K562 (cell line): ENCODE data around the gene PHYHD1. TPM values are rescaled to one million over a fixed set of nuclear protein-coding genes. Genes with fewer than 3 reads are reported as not detected.

Experiments
- ATAC-seq: fragments of 200-7000 bp; cut with Tn5 transposase; 3 replicates; pipeline ENCODE4 v1.9.1; 2020; ENCODE audit warnings: moderate library complexity
- BruUV-seq: library from RNA; stranded (reverse); fragments of 400-500 nt; replicated peaks from 2 replicates; lab custom pipeline; 2021; lab: Mats Ljungman, UMichigan
- CTCF ChIA-PET: fragments of 300-600 bp; formaldehyde crosslinking; extraction: SDS; loops from one replicate; lab custom pipeline; 2021; ENCODE audit warnings: low intra/inter-chr PET ratio; lab: Yijun Ruan, JAX
- POLR2A ChIA-PET: fragments of 300-600, 350-650 bp; sonication (Branson Sonifier 250); formaldehyde crosslinking; extraction: SDS; loops from one replicate; lab custom pipeline; 2021; ENCODE audit warnings: antibody characterized with exemption, inconsistent platforms; lab: Yijun Ruan, JAX
- DNase-seq, 4 experiments: peaks; one replicate each; pipeline versions ENCODE4 v3.0.0 to v3.0.0-alpha.2; 2011 to 2018; ENCODE audit warnings: low spot score in 3 of 4, mixed read lengths in 3 of 4; ENCODE audit errors: extremely low read depth in 1 of 4
- FAIRE-seq: peaks from 2 replicates; lab custom pipeline; 2011; peaks lifted over from hg19 to GRCh38; lab: Jason Lieb, UNC
- H2AFZ ChIP-seq: 2 replicates; pipeline ENCODE4 v1.6.0; 2011; ENCODE audit warnings: low read depth, low read length, control low read depth, inconsistent platforms
- H3K27ac ChIP-seq: fragments of 200-600 bp; 3 replicates; pipeline ENCODE4 v1.8.0; 2011; ENCODE audit warnings: low read depth, mild to moderate bottlenecking, control low read depth, inconsistent platforms, low read length, moderate library complexity, mixed read lengths; ENCODE audit errors: extremely low read depth
- H3K27me3 ChIP-seq, 2 experiments: fragments of 300-600 bp in 1 of 2; 2 replicates in 1 of 2; 3 replicates in 1 of 2; pipeline versions ENCODE4 v1.6.0 to v1.8.0; 2011; ENCODE audit warnings: inconsistent platforms in 2 of 2, low read length in 2 of 2, mild to moderate bottlenecking in 1 of 2, mixed read lengths in 1 of 2, moderate library complexity in 1 of 2; ENCODE audit not compliant: control insufficient read depth in 2 of 2, insufficient read depth in 2 of 2
- H3K36me3 ChIP-seq: fragments of 300-600 bp; 3 replicates; pipeline ENCODE4 v1.8.0; 2011; ENCODE audit warnings: mild to moderate bottlenecking, low read length, inconsistent platforms; ENCODE audit not compliant: control insufficient read depth, insufficient read depth
- H3K4me1 ChIP-seq, 2 experiments: fragments of 200-600 bp in 1 of 2; replicated peaks in 1 of 2; 2 replicates in 1 of 2; 3 replicates in 1 of 2; pipeline versions ENCODE4 v1.5.1 to v1.8.0; 2011; ENCODE audit warnings: inconsistent platforms in 2 of 2, low read length in 2 of 2, mild to moderate bottlenecking in 1 of 2, mixed read lengths in 1 of 2, moderate library complexity in 1 of 2; ENCODE audit not compliant: control insufficient read depth in 2 of 2, insufficient read depth in 2 of 2
- H3K4me2 ChIP-seq: 2 replicates; pipeline ENCODE4 v1.6.1; 2011; ENCODE audit warnings: low read length, control low read depth, inconsistent platforms, mixed read lengths; ENCODE audit not compliant: insufficient read depth
- H3K4me3 ChIP-seq: fragments of 200-600 bp; sonication (generic), shearing (Covaris generic); 2 replicates; pipeline ENCODE4 v1.5.1; 2016; ENCODE audit warnings: control low read depth, inconsistent platforms
- H3K79me2 ChIP-seq: fragments of 200-600 bp; 3 replicates; pipeline ENCODE4 v1.8.0; 2011; ENCODE audit warnings: low read length, inconsistent platforms; ENCODE audit not compliant: control insufficient read depth, insufficient read depth
- H3K9ac ChIP-seq, 2 experiments: 2 replicates each; pipeline versions ENCODE4 v1.6.0 to v1.6.1; 2011; ENCODE audit warnings: low read depth in 2 of 2, low read length in 2 of 2, control low read depth in 1 of 2, inconsistent platforms in 1 of 2, mild to moderate bottlenecking in 1 of 2, mixed read lengths in 1 of 2; ENCODE audit not compliant: insufficient read depth in 1 of 2
- H3K9me1 ChIP-seq: one replicate; pipeline ENCODE4 v1.6.0; 2011; ENCODE audit warnings: inconsistent platforms, mild to moderate bottlenecking, low read length, moderate library complexity; ENCODE audit not compliant: control insufficient read depth, insufficient read depth
- H3K9me3 ChIP-seq: replicated peaks from 2 replicates; pipeline ENCODE4 v1.5.1; 2011; ENCODE audit warnings: low read depth, low read length, inconsistent platforms; ENCODE audit not compliant: control insufficient read depth, insufficient read depth
- H4K20me1 ChIP-seq: replicated peaks from 2 replicates; pipeline ENCODE4 v1.6.1; 2011; ENCODE audit warnings: low read length, inconsistent platforms, mixed read lengths; ENCODE audit not compliant: control insufficient read depth, insufficient read depth
- AFF1 ChIP-seq, 2 experiments: fragments of 450-650 bp; IDR thresholded peaks; 2 replicates each; pipeline ENCODE4 v1.6.1; 2018; ENCODE audit warnings: mild to moderate bottlenecking in 2 of 2, low read depth in 1 of 2; ENCODE audit not compliant: partially characterized antibody in 2 of 2
- CBFA2T2 ChIP-seq: fragments of 450-650 bp; conservative IDR thresholded peaks from 2 replicates; pipeline ENCODE4 v1.6.1; 2017; ENCODE audit warnings: mild to moderate bottlenecking
- FIP1L1 ChIP-seq: fragments of 200-400 bp; formaldehyde crosslinking; IDR thresholded peaks from 2 replicates; pipeline ENCODE4 v1.6.1; 2018; ENCODE audit warnings: mild to moderate bottlenecking, low read depth, low read length; ENCODE audit not compliant: poor library complexity, severe bottlenecking
- GABPB1 ChIP-seq: sonication (generic); formaldehyde crosslinking; IDR thresholded peaks from 2 replicates; pipeline ENCODE4 v1.8.0; 2022; ENCODE audit warnings: mild to moderate bottlenecking, missing genetic modification reagents
- IRF2 ChIP-seq: sonication (generic); formaldehyde crosslinking; IDR thresholded peaks from 2 replicates; pipeline ENCODE4 v1.8.1; 2022; ENCODE audit warnings: mild to moderate bottlenecking, missing genetic modification reagents
- MXI1 ChIP-seq: IDR thresholded peaks from 2 replicates; pipeline ENCODE4 v1.6.1; 2011; ENCODE audit warnings: low read depth, mild to moderate bottlenecking, improper control_type of control experiment, low read length
- RBM25 ChIP-seq: fragments of 200-400 bp; formaldehyde crosslinking; IDR thresholded peaks from 2 replicates; pipeline ENCODE4 v1.6.1; 2018; ENCODE audit warnings: low read length, low read depth, moderate library complexity; ENCODE audit not compliant: severe bottlenecking
- SMC3 ChIP-seq: conservative IDR thresholded peaks from 2 replicates; pipeline ENCODE4 v1.6.1; 2011; ENCODE audit warnings: low read depth, low read length, improper control_type of control experiment; ENCODE audit not compliant: insufficient read depth
- STAT5A ChIP-seq: IDR thresholded peaks from 2 replicates; pipeline ENCODE4 v1.6.1; 2012; ENCODE audit warnings: low read length, inconsistent platforms, borderline replicate concordance
- ZKSCAN1 ChIP-seq: fragments of 150-350 bp; IDR thresholded peaks from 2 replicates; pipeline ENCODE4 v1.6.1; 2016; ENCODE audit warnings: low read depth, low read length
- ZMIZ1 ChIP-seq, 2 experiments: fragments of 150-350 bp in 1 of 2; IDR thresholded peaks; 2 replicates each; pipeline ENCODE4 v1.6.1; 2012 to 2016; ENCODE audit warnings: low read depth in 2 of 2, low read length in 2 of 2, mild to moderate bottlenecking in 1 of 2, moderate library complexity in 1 of 2
- ZNF41 ChIP-seq: fragments of 250-450 bp; sonication (Bioruptor Pico); conservative IDR thresholded peaks from 2 replicates; pipeline ENCODE4 v1.4.0; 2020; ENCODE audit warnings: mild to moderate bottlenecking
- ZNF778 ChIP-seq: fragments of 450-650 bp; formaldehyde crosslinking; IDR thresholded peaks from 2 replicates; pipeline ENCODE4 v1.4.0; 2020; ENCODE audit warnings: mild to moderate bottlenecking, moderate library complexity
- WGBS: fragments of 100-300 bp; shearing (Covaris generic); methylation state at CpG from one replicate; pipeline ENCODE4 v1.1.6; 2016; ENCODE audit warnings: low coverage, mixed read lengths; ENCODE audit not compliant: insufficient coverage; ENCODE audit errors: missing lambda C conversion rate; 5-methylcytosine and 5-hydroxymethylcytosine counted together
- in situ Hi-C: fragments of 300-500 bp; cut with MboI; formaldehyde crosslinking; loops from 4 replicates; pipeline ENCODE4 v1.15.0; 2018; ENCODE audit warnings: inconsistent platforms, mixed read lengths
- intact Hi-C: fragments of 100-400 bp; cut with micrococcal nuclease; formaldehyde crosslinking; loops from 2 replicates; pipeline ENCODE4 v1.14.2; 2022
- polyA plus RNA-seq, 8 experiments: library from polyadenylated mRNA; depleted of rRNA in 4 of 8; stranded (reverse) in 5 of 8; unstranded in 3 of 8; fragments of >200 nt; fragmentation: Nextera tagmentation in 2 of 8; fragmentation: Illumina TruSeq in 1 of 8; extraction: Ambion mirVana in 2 of 8; extraction: Trizol in 1 of 8; gene quantifications; 2 replicates each; pipeline versions ENCODE4 v1.2.1 to v1.2.3, GENCODE V29; 2011 to 2014; ENCODE audit warnings: inconsistent platforms in 1 of 8, missing spikeins in 1 of 8
- total RNA-seq, 7 experiments: library from RNA; depleted of rRNA in 6 of 7; stranded (reverse); fragments of >200 nt in 6 of 7; fragmentation: Illumina TruSeq in 2 of 7; extraction: Trizol in 2 of 7; gene quantifications; 2 replicates each; pipeline versions ENCODE4 v1.2.1 to v1.2.3, GENCODE V29; 2011 to 2021; ENCODE audit warnings: low replicate concordance in 1 of 7

Gene PHYHD1
- total and polyA plus RNA-seq, 9 of the 15 experiments (the other 6 are each of a cell fraction or from before 2014, with no cell fraction given): 0.36 to 1.3 (median 0.80) TPM

GRCh38 chr9:128972956-128973355 lies 52.2 kb downstream of the PHYHD1 start:
- H3K9ac ChIP-seq: no peak overlapping the region
- BruUV-seq: no TSS peak
- CTCF ChIA-PET: no interaction called here
- in situ Hi-C loops: no loop called here
- no peak overlapping the region for H3K27ac ChIP-seq
- no peak for FAIRE-seq
- ATAC-seq: no peak
- H4K20me1 ChIP-seq: no peaks in the 10 kb centered on the region
- TF ChIP-seq ZNF41 (CRISPR knock-in tag): no peak
- TF ChIP-seq SMC3: no peak
- no peak for TF ChIP-seq RBM25
- no peak for TF ChIP-seq FIP1L1
- TF ChIP-seq ZNF778 (CRISPR knock-in tag): no peak
- no peak for TF ChIP-seq MXI1
- no peak for TF ChIP-seq ZKSCAN1
- no peak for TF ChIP-seq STAT5A
- TF ChIP-seq GABPB1 (CRISPR knock-in tag): no peak
- no peak for TF ChIP-seq CBFA2T2
- no peak for TF ChIP-seq ZMIZ1 (IDR thresholded peaks at IDR 0.05; ENCODE audit: low read depth in 2 of 2, low read length in 2 of 2)
- no peak for TF ChIP-seq IRF2 (CRISPR knock-in tag)
- TF ChIP-seq AFF1 (IDR thresholded peaks at IDR 0.05; ENCODE audit: low read depth in 1 of 2, partially characterized antibody in 2 of 2): no peak
- no peaks in the 10 kb centered on the region for H3K9me1 ChIP-seq
- no peaks in the 10 kb centered on the region for H3K79me2 ChIP-seq
- no peak overlapping the region for H3K4me2 ChIP-seq
- intact Hi-C loops: no loop called here
- no peaks in the 10 kb centered on the region for H3K27me3 ChIP-seq
- no peaks in the 10 kb centered on the region for H3K4me1 ChIP-seq
- no peaks in the 10 kb centered on the region for H3K9me3 ChIP-seq
- H2AFZ ChIP-seq: no peak overlapping the region
- no peak overlapping the region for H3K4me3 ChIP-seq
- WGBS: 93% methylated on average over 4 of the region's 4 CpGs
- POLR2A ChIA-PET: interaction anchor here (0.6 to 0.7 kb wide), 2 partner anchors 37 to 971 kb away, joined by 3 read pairs; no protein-coding TSS in a partner anchor
- peaks cover 96% of the 10 kb centered on the region for H3K36me3 ChIP-seq
- no peak for DNase-seq
